Panc1 (cell line): ENCODE data around the gene ZFYVE28. TPM values are rescaled to one million over a fixed set of nuclear protein-coding genes. Genes with fewer than 3 reads are reported as not detected.

Experiments
- ATAC-seq: fragments of 200-7000 bp; cut with Tn5 transposase; 2 replicates; pipeline ENCODE4 v1.9.1; 2020; ENCODE audit warnings: mild to moderate bottlenecking, moderate library complexity
- BruUV-seq: library from RNA; stranded (reverse); fragments of 400-500 nt; replicated peaks from 2 replicates; lab custom pipeline; 2021; lab: Mats Ljungman, UMichigan
- CTCF ChIA-PET: fragments of 300-600 bp; sonication (Branson Sonifier 250); formaldehyde crosslinking; loops from one replicate; lab custom pipeline; 2022; ENCODE audit warnings: antibody characterized with exemption; lab: Charles Lee
- POLR2A ChIA-PET: fragments of 300-600 bp; sonication (Branson Sonifier 250); formaldehyde crosslinking; loops from one replicate; lab custom pipeline; 2022; ENCODE audit warnings: antibody characterized with exemption; lab: Charles Lee
- DNase-seq: peaks from one replicate; pipeline ENCODE4 v3.0.0-alpha.2; 2010; ENCODE audit warnings: low read depth, low spot score
- H3K27ac ChIP-seq: 2 replicates; pipeline ENCODE4 v1.5.1; 2011; ENCODE audit warnings: mild to moderate bottlenecking, low read length, inconsistent platforms
- H3K27me3 ChIP-seq: fragments of 200-500 bp; sonication (Bioruptor generic); 2 replicates; pipeline ENCODE4 v1.6.0; 2014; ENCODE audit warnings: low read length, inconsistent platforms; ENCODE audit not compliant: control insufficient read depth, insufficient read depth
- H3K36me3 ChIP-seq: fragments of 200-500 bp; sonication (Bioruptor generic); 2 replicates; pipeline ENCODE4 v1.5.1; 2014; ENCODE audit warnings: inconsistent platforms, mild to moderate bottlenecking, low read length, moderate library complexity; ENCODE audit not compliant: control insufficient read depth, insufficient read depth
- H3K4me1 ChIP-seq: 2 replicates; pipeline ENCODE4 v1.5.1; 2011; ENCODE audit warnings: inconsistent platforms, mild to moderate bottlenecking, low read length, moderate library complexity; ENCODE audit not compliant: control insufficient read depth, insufficient read depth
- H3K4me3 ChIP-seq, 2 experiments: 2 replicates each; pipeline ENCODE4 v1.5.1; 2011 to 2012; ENCODE audit warnings: low read depth in 2 of 2, low read length in 2 of 2, mild to moderate bottlenecking in 2 of 2, inconsistent platforms in 1 of 2, moderate library complexity in 1 of 2
- H3K9me3 ChIP-seq: fragments of 200-500 bp; sonication (Bioruptor generic); 2 replicates; pipeline ENCODE4 v1.5.1; 2014; ENCODE audit warnings: low read depth, mild to moderate bottlenecking, inconsistent platforms, low read length, moderate library complexity; ENCODE audit not compliant: control insufficient read depth, insufficient read depth
- POLR2AphosphoS5 ChIP-seq: IDR thresholded peaks from 2 replicates; pipeline ENCODE4 v1.6.1; 2012; ENCODE audit warnings: mild to moderate bottlenecking, low read depth, low read length, moderate library complexity
- SIN3A ChIP-seq: IDR thresholded peaks from 2 replicates; pipeline ENCODE4 v1.6.1; 2012; ENCODE audit warnings: low read depth, mild to moderate bottlenecking, low read length, moderate library complexity, borderline replicate concordance; ENCODE audit not compliant: insufficient read depth
- TCF7L2 ChIP-seq: IDR thresholded peaks from 2 replicates; pipeline ENCODE4 v1.6.1; 2011; ENCODE audit warnings: mild to moderate bottlenecking, low read depth, low read length, inconsistent platforms
- in situ Hi-C: cut with HindIII; loops from 2 replicates; pipeline ENCODE4 v1.10.0; 2016; ENCODE audit warnings: low sequenced_read_pairs, low pct_unique_long_range_greater_than_20kb
- intact Hi-C: fragments of 100-400 bp; cut with micrococcal nuclease; formaldehyde crosslinking; loops from one replicate; pipeline ENCODE4 v1.10.0; 2022; ENCODE audit not compliant: unreplicated experiment
- total RNA-seq: library from RNA; stranded (reverse); gene quantifications from one replicate; pipeline ENCODE4 v1.2.1, GENCODE V29; 2021; ENCODE audit not compliant: unreplicated experiment
- TF ChIP-seq, protein P1 (sequence below): fragments of 450-650 bp; IDR thresholded peaks from 2 replicates; pipeline ENCODE4 v1.5.1; 2017; ENCODE audit warnings: mild to moderate bottlenecking
- TF ChIP-seq, protein P2 (sequence below), 2 experiments: IDR thresholded peaks; 2 replicates each; pipeline ENCODE4 v1.6.1; 2011 to 2012; ENCODE audit warnings: low read depth in 2 of 2, control low read depth in 1 of 2, low read length in 1 of 2, mild to moderate bottlenecking in 1 of 2, moderate library complexity in 1 of 2; ENCODE audit not compliant: insufficient read depth in 1 of 2

The ZFYVE28 gene
- total RNA-seq, 1 experiment from 2014 or later = 11.9 TPM

DNA sequence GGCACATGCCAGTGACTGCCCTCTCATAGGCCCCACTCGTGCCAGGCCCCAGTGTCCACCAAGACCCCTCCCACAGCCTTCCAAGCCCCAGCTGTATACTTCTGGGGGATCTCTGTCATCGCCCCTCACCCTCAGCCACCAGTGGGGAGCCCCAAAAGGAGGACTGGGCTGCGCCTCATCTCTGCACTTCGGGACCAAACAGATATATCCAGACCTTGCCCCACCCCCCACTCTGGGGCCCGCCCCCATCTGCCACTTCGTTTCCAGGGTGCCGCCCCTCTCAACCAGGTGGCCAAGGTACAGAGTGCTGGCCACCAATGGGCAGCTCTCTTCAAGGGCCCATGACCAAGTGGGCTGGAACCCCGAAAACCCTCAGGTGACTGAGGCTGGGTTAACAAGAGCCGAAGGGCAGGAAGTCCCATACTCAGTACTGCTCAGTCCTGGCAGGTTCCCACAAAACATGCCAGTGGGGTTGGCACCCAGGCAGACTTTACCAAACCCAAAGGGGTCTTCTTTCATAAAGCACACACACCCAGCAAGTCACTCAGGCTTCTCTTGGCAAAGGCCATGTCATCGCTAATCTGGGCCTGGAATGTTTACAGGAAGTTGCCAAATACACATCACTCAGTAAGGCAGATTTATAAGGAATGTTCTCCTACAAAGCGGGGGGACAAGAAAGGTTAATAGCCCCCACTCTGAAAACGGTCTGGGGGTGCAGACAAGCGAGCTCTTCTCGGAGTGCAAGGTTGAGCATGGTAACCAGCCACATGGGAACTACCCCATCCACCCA, 4.4 kb downstream of the ZFYVE28 start:
- DNase-seq = no peak
- H3K4me1 ChIP-seq = peaks cover 29% of the 10 kb centered on the region
- H3K36me3 ChIP-seq = no peaks in the 10 kb centered on the region
- ChIA-PET CTCF (no interaction called here), POLR2A (no interaction called here)
- intact Hi-C loops = no loop called here
- BruUV-seq = no TSS peak
- TF ChIP-seq, protein P1, sequence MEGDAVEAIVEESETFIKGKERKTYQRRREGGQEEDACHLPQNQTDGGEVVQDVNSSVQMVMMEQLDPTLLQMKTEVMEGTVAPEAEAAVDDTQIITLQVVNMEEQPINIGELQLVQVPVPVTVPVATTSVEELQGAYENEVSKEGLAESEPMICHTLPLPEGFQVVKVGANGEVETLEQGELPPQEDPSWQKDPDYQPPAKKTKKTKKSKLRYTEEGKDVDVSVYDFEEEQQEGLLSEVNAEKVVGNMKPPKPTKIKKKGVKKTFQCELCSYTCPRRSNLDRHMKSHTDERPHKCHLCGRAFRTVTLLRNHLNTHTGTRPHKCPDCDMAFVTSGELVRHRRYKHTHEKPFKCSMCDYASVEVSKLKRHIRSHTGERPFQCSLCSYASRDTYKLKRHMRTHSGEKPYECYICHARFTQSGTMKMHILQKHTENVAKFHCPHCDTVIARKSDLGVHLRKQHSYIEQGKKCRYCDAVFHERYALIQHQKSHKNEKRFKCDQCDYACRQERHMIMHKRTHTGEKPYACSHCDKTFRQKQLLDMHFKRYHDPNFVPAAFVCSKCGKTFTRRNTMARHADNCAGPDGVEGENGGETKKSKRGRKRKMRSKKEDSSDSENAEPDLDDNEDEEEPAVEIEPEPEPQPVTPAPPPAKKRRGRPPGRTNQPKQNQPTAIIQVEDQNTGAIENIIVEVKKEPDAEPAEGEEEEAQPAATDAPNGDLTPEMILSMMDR = no peak
- TF ChIP-seq, protein P2, sequence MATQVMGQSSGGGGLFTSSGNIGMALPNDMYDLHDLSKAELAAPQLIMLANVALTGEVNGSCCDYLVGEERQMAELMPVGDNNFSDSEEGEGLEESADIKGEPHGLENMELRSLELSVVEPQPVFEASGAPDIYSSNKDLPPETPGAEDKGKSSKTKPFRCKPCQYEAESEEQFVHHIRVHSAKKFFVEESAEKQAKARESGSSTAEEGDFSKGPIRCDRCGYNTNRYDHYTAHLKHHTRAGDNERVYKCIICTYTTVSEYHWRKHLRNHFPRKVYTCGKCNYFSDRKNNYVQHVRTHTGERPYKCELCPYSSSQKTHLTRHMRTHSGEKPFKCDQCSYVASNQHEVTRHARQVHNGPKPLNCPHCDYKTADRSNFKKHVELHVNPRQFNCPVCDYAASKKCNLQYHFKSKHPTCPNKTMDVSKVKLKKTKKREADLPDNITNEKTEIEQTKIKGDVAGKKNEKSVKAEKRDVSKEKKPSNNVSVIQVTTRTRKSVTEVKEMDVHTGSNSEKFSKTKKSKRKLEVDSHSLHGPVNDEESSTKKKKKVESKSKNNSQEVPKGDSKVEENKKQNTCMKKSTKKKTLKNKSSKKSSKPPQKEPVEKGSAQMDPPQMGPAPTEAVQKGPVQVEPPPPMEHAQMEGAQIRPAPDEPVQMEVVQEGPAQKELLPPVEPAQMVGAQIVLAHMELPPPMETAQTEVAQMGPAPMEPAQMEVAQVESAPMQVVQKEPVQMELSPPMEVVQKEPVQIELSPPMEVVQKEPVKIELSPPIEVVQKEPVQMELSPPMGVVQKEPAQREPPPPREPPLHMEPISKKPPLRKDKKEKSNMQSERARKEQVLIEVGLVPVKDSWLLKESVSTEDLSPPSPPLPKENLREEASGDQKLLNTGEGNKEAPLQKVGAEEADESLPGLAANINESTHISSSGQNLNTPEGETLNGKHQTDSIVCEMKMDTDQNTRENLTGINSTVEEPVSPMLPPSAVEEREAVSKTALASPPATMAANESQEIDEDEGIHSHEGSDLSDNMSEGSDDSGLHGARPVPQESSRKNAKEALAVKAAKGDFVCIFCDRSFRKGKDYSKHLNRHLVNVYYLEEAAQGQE (IDR thresholded peaks at IDR 0.05; ENCODE audit: insufficient read depth in 1 of 2, low read depth in 2 of 2, low read length in 1 of 2) = no peak
- no peak for TF ChIP-seq TCF7L2
- TF ChIP-seq POLR2AphosphoS5 = no peak
- no peak for TF ChIP-seq SIN3A
- H3K27me3 ChIP-seq = no peaks in the 10 kb centered on the region
- in situ Hi-C loops = no loop called here
- H3K9me3 ChIP-seq = no peaks in the 10 kb centered on the region
- no peak for ATAC-seq
- peak overlapping the region; percentile 35 to 66; a peak in 3 of 4 replicates for H3K4me3 ChIP-seq
- H3K27ac ChIP-seq = peak overlapping the region; percentile 90

DNA sequence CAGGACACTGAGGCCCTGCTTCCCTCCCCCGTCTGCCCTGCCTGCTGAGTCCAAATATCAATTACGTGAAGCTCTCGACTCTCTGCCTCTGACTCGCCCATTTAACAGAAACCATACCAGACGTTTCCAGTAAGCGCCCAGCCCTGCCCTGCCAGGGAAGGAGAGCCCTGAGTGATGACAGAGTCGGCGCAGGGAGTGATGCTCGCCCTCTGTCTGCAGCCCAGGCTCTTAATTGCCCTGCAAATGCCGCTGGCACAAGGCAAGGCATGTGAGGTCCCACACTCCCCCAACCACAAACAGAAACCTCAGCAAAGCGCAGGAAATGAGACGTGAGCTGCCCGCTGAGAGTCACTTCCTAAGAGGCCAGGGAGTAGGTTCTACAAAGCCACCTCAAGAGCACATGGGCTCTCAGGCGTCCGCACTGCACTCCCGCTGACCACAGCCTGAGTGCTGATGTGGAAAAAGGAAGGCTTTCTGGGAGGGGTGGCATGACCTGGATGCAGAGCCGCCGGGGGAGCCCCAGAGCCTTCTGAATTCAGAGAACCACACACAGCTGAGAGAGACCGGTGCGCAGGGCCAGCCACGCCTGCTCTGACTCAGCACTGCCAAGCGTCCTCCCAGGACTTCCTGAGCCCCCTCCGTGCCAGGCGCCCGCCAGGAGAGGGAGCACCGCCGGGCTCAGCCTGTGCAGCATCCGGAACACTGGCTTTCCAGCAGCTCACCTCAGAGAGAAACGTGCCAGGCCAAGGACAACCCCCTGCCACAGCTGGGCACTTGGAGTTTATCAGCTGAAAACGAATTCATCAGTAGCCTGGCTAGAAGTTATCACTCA, 5.3 kb downstream of the ZFYVE28 start:
- TF ChIP-seq, protein P2 (IDR thresholded peaks at IDR 0.05; ENCODE audit: insufficient read depth in 1 of 2, low read depth in 2 of 2, low read length in 1 of 2) = no peak; a peak in 1 of 4 replicates
- TF ChIP-seq, protein P1 = peak; percentile 78; the same call in 1 of the 2 replicates
- TF ChIP-seq POLR2AphosphoS5 (peak; percentile 44; the same call in 1 of the 2 replicates), TCF7L2 (peak; percentile 66; the same call in 1 of the 2 replicates), SIN3A (peak; percentile 42; the same call in 1 of the 2 replicates)
- CTCF ChIA-PET = no interaction called here
- peak overlapping the region; percentile 35 to 66 for H3K4me3 ChIP-seq
- DNase-seq (peak; percentile 68), ATAC-seq (peak; percentile 86)
- POLR2A ChIA-PET = no interaction called here
- H3K27me3 ChIP-seq = no peaks in the 10 kb centered on the region
- in situ Hi-C loops = no loop called here
- H3K27ac ChIP-seq = peak overlapping the region; percentile 90
- intact Hi-C loops = no loop called here
- H3K9me3 ChIP-seq = no peaks in the 10 kb centered on the region
- BruUV-seq = no TSS peak
- no peaks in the 10 kb centered on the region for H3K36me3 ChIP-seq
- H3K4me1 ChIP-seq = peaks cover 29% of the 10 kb centered on the region
